DOHH2 (cell line): Measurements from ENCODE around the gene EXD1.

Experiments
- H3F3A ChIP-seq: fragments of 200-600 bp; sonication (generic), shearing (Covaris generic); 2 replicates; pipeline ENCODE4 v1.6.0; 2016; ENCODE audit warnings: antibody characterized with exemption, mild to moderate bottlenecking; ENCODE audit not compliant: control insufficient read depth, insufficient read depth
- H3K27ac ChIP-seq: fragments of 200-600 bp; sonication (generic); 2 replicates; pipeline ENCODE4 v1.5.1; 2014; ENCODE audit warnings: low read depth, mild to moderate bottlenecking, low read length, moderate library complexity
- H3K27me3 ChIP-seq: fragments of 200-600 bp; sonication (generic); 2 replicates; pipeline ENCODE4 v1.6.1; 2014; ENCODE audit warnings: mild to moderate bottlenecking, low read length, mixed read lengths; ENCODE audit not compliant: control insufficient read depth
- H3K36me3 ChIP-seq: fragments of 200-600 bp; sonication (generic); 2 replicates; pipeline ENCODE4 v1.6.1; 2014; ENCODE audit warnings: mild to moderate bottlenecking, low read length, moderate library complexity, mixed read lengths; ENCODE audit not compliant: control insufficient read depth
- H3K4me1 ChIP-seq: fragments of 200-600 bp; sonication (generic); 2 replicates; pipeline ENCODE4 v1.6.1; 2014; ENCODE audit warnings: mild to moderate bottlenecking, low read length, mixed read lengths; ENCODE audit not compliant: control insufficient read depth
- H3K4me2 ChIP-seq: fragments of 200-600 bp; sonication (generic); 2 replicates; pipeline ENCODE4 v1.6.0; 2014; ENCODE audit warnings: mild to moderate bottlenecking, low read length, moderate library complexity
- H3K4me3 ChIP-seq: fragments of 200-600 bp; sonication (generic); 2 replicates; pipeline ENCODE4 v1.5.1; 2014; ENCODE audit warnings: mild to moderate bottlenecking, low read length, mixed read lengths
- H3K79me2 ChIP-seq: fragments of 200-600 bp; sonication (generic); 2 replicates; pipeline ENCODE4 v1.6.1; 2014; ENCODE audit warnings: mild to moderate bottlenecking, low read length, mixed read lengths; ENCODE audit not compliant: control insufficient read depth
- H3K9me2 ChIP-seq: fragments of 200-600 bp; sonication (generic); replicated peaks from 2 replicates; pipeline ENCODE4 v1.6.1; 2014; ENCODE audit warnings: mild to moderate bottlenecking, low read length, mixed read lengths; ENCODE audit not compliant: control insufficient read depth
- H3K9me3 ChIP-seq: fragments of 200-600 bp; sonication (generic); 2 replicates; pipeline ENCODE4 v1.6.1; 2014; ENCODE audit warnings: antibody characterized with exemption, low read length, mixed read lengths; ENCODE audit not compliant: control insufficient read depth, insufficient read depth
- H4K20me1 ChIP-seq: fragments of 200-600 bp; sonication (generic); 2 replicates; pipeline ENCODE4 v1.6.0; 2014; ENCODE audit warnings: low read depth, mild to moderate bottlenecking, antibody characterized with exemption, low read length, moderate library complexity; ENCODE audit not compliant: control insufficient read depth, insufficient read depth
- CTCF ChIP-seq: fragments of 200-600 bp; sonication (generic); IDR thresholded peaks from one replicate; pipeline ENCODE4 v1.5.1; 2014; ENCODE audit warnings: antibody characterized with exemption, mild to moderate bottlenecking, low read depth, low read length; ENCODE audit not compliant: poor library complexity, severe bottlenecking
- EZH2phosphoT487 ChIP-seq: fragments of 200-600 bp; sonication (generic); IDR thresholded peaks from 2 replicates; pipeline ENCODE4 v1.6.1; 2017; ENCODE audit warnings: borderline replicate concordance, mild to moderate bottlenecking, antibody characterized with exemption, low read length, moderate library complexity, mixed read lengths

The EXD1 gene

GRCh38 chr15:41207687-41208448 lies 22.7 kb downstream of the EXD1 start:
- Histone ChIP-seq H3K79me2 (no peaks in the 10 kb centered on the region), H3K27ac (no peak overlapping the region), H3K4me3 (no peak overlapping the region), H3K9me2 (no peaks in the 10 kb centered on the region), H3K4me1 (no peaks in the 10 kb centered on the region), H3K27me3 (peaks cover 7% of the 10 kb centered on the region; the same call in 1 of the 2 replicates), H3K36me3 (no peaks in the 10 kb centered on the region), H3K4me2 (no peak overlapping the region), H4K20me1 (no peaks in the 10 kb centered on the region), H3F3A (no peaks in the 10 kb centered on the region), H3K9me3 (no peaks in the 10 kb centered on the region)
- no peak for TF ChIP-seq EZH2phosphoT487
- TF ChIP-seq CTCF = no peak

- Histone ChIP-seq H3K9me3 (no peaks in the 10 kb centered on the region), H3K79me2 (no peaks in the 10 kb centered on the region), H3F3A (no peaks in the 10 kb centered on the region), H3K27me3 (peaks cover 3% of the 10 kb centered on the region; the same call in 1 of the 2 replicates), H4K20me1 (no peaks in the 10 kb centered on the region), H3K9me2 (no peaks in the 10 kb centered on the region), H3K4me3 (no peak overlapping the region), H3K36me3 (no peaks in the 10 kb centered on the region), H3K27ac (no peak overlapping the region), H3K4me1 (no peaks in the 10 kb centered on the region), H3K4me2 (no peak overlapping the region)
- TF ChIP-seq EZH2phosphoT487 (no peak), CTCF (no peak)
Observed at GRCh38 chr15:41205315-41205714, 25.2 kb downstream of the EXD1 start.

- H3F3A ChIP-seq = no peaks in the 10 kb centered on the region
- no peaks in the 10 kb centered on the region for H4K20me1 ChIP-seq
- no peaks in the 10 kb centered on the region for H3K36me3 ChIP-seq
- no peaks in the 10 kb centered on the region for H3K9me3 ChIP-seq
- H3K4me2 ChIP-seq = no peak overlapping the region
- H3K27me3 ChIP-seq = no peaks in the 10 kb centered on the region
- H3K9me2 ChIP-seq = no peaks in the 10 kb centered on the region
- no peak overlapping the region for H3K27ac ChIP-seq
- no peak overlapping the region for H3K4me3 ChIP-seq
- no peaks in the 10 kb centered on the region for H3K4me1 ChIP-seq
- TF ChIP-seq CTCF (no peak), EZH2phosphoT487 (no peak)
- no peaks in the 10 kb centered on the region for H3K79me2 ChIP-seq
Observed at GRCh38 chr15:41203395-41203794, 27.2 kb downstream of the EXD1 start.
